CD4-positive, alpha-beta T cell treated with Interleukin-21 for 1 hour (primary cell): Measurements from ENCODE around the gene PGC.

ENCODE experiments used
- DNase-seq: peaks from one replicate; pipeline ENCODE4 v3.0.0-alpha.2; 2020

The PGC gene

GRCh38 chr6:41743406-41744235 lies 3.6 kb downstream of the PGC start:
- no peak for DNase-seq

GRCh38 chr6:41741625-41742490 lies 5.3 kb downstream of the PGC start:
- DNase-seq: no peak

DNA sequence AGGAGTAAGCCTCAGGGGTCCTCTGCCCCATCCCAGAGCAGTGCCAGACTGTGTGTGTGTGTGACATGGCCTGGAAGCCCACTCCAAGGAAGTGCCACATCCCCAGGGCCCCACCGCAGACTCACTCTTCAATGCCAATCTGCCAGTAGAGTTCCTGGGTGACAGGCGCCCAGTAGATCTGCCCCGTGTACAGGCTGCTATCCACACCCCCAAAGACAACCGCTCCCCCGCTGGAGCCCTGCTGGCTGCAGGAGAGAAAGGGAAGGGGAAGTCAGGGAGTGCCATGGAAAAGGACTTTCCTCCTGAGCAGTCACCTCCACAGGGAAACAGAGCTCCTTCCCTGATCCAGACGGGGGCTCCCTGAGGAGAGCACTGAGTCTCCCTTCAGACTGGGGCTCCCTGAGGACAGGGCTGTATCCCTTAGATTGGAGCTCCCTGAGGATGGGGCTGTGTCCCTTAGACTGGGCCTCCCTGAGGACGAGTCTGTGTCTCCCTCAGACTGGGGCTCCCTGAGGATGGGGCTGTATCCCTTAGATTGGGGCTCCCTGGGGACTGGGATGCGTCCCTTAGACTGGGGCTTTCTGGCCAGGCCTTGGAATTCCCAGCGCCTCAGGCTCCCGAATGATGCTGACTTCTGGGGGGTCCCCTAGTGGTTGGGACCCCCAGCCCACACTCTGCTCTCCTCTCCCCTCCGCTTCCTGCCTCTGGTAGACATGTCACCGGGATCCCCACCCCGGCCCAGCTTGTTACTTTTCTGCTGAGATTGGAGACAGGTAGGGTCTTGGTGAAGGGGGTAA lies 6.6 kb downstream of the PGC start:
- DNase-seq: no peak

DNA sequence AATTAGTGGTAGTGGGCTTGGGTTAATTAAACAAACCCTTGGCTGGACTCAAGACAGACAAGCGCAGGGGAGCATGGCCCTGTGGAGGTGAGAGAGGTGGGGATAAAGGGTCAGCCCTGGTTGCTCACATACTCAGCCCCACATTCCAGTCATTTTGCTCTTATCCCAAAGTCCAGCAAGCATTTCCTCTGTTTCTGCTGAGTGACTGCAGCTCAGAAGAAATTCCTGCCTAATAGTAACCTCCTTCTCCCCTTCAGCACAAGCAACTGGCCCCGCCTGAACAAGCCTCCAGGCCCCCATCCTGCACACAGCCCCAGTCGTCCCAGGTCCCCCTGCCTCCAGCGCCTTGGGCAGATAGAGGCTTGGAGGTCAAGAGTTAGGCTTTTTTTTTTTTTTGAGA lies 8.2 kb downstream of the PGC start:
- no peak for DNase-seq

GRCh38 chr6:41737591-41738130 lies 9.5 kb downstream of the PGC start:
- DNase-seq: no peak

GRCh38 chr6:41736800-41737555 lies 10.2 kb downstream of the PGC start:
- DNase-seq: no peak

DNA sequence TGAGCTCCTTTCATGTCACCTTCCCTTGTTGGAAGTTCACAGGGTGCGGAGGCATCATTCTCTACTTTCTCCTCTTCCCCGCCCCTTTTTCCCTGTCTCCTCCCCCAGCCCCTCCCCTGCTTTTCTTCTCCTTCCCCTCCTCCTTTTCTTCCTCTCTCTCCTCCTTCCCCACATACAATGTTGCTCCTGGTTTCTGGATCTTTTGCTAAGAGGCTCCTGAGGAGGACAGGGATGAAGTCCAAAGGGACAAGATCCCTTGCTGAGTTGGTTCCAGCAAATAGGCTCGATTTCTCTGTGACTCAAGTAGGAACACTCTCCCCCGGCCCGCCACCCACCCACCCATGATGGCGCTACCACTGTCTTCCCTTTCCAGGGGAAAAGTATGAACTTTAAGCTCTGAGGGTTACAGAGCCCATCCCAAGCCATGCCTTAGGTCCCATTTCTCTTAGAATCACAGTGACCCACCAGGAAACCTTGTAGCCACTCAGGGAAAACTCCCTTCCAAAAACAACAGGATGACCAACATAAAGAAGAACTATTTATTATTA lies 10.9 kb downstream of the PGC start:
- no peak for DNase-seq

DNA sequence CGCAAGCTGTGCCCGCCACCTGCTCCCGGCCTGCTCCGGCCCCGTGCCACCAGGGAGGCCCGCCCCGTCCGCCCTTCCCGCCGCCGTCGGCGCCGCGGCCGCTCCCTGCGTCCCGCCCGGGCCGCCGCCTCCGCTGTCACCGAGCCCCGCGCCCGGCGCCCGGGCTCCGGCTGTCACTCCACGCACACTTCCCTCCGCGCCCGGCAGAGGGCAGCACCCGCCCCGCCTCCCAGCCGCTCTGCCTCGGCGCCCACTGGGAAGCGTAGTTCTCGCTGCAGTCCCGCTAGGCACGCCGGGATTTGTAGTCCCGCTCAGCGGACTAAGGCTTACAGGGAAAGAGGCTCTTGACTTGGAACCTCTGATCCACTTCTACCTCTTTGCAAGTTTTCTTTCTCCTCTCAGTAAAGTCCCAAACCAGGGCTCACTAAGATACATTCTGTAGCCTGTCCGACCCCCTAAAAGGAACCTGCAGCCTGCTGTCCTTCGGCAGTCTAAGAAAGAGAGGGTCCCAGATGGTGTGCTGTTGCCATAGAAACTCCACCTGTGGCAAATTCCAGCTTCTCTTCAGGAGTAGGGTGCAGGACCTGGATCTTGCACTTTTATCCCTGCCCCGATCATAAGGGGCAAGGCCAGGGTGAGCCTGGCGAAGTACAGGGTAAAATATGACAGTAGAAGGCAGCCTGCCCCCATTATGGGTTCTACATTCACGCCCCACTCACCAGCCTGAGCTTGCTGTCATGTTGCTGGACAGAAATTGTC lies 11.6 kb downstream of the PGC start, which contains the start of gene TFEB:
TFEB (minus strand) TSS at position 182 of the 759 bp plus-strand sequence. CDS start 44,395 bp downstream, outside the sequence.
- peak; percentile 94 for DNase-seq

DNA sequence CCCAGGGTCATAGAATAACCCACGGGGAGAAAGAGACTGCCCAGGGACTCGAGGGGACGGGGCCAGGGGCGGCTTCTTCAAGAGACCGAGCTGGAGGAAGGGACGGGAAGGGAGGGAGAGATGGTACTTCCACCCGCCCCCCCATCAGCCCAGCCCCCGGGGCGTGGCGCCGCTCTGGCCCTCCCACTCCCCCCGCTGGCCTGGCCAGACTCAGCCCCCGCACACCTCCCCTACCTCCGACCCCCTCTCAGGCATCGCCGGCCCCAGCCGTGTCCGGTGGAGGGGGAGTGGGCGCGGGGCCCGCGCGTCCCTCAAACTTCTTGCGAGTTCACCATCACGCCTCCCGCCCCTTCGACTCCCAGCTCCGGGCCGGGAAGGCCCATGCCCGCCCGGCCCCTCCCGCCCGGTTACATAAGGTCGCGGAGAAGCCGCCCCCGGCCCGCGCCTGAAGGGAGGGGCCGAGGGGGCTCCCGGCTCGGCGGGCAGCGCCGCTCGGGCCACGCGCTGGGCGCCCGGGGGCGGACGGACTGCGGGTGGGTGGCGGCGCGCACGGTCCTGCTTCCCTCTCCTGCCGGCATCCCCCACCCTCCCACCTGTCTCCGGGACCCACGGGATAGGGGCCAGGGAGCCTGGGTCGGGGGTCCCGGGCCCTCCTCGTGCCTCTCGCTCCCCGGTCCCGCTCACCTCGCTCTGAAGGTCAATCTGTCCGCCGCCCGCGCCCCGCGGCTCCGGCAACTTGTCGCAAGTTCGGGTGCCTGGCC lies 12.4 kb downstream of the PGC start:
- DNase-seq: peak; percentile 78

DNA sequence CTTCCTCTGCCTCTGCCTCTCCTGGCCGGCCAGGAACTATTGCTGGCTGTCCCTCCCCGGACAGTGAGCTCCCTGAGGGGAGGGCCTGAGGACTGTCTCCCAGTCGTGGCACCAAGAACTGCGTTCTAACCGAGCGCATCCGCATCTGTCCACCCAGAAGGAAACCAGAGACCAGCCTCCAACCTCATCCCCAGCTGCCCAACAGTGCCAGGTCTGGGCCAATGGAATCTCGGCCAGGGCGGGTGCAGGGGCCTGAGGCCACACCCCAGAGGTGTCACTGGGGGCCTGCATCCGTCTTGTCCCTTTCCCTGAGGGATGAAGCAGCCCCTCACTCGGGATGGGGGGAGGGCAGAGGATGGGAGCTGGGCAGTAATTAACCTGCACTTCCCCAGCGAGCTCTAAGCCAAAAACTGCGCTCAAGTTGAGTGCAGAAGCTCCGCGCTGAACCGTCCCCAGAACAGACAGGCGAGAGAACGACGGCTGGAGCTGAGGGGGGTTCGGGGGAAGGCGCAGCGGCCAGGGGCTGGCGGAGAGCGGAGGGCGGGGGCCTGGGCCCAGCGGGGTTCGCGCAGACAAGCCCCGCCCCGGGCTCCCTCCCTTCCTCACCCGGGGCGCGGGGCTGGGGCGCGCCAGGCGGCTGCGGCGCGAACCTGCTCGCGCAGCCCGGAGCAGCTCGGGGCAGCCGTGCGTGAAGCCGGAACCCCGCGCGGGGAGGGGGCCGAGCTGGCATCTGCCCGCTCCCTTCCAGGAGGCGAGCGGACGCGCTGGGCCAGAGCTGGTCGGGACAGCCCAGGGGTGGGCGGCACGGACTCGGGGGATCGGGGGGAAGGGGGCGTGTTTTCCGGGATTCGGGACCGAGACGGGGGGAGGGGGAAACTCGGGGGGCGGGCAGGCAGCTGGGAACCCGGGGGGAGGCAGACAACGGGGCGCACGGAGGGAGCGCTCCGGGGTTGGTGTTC lies 13.2 kb downstream of the PGC start:
- peak; percentile 75 for DNase-seq

GRCh38 chr6:41733360-41733706 lies 13.9 kb downstream of the PGC start:
- no peak for DNase-seq

GRCh38 chr6:41732591-41733359 lies 14.4 kb downstream of the PGC start:
- peak; percentile 80 for DNase-seq

DNA sequence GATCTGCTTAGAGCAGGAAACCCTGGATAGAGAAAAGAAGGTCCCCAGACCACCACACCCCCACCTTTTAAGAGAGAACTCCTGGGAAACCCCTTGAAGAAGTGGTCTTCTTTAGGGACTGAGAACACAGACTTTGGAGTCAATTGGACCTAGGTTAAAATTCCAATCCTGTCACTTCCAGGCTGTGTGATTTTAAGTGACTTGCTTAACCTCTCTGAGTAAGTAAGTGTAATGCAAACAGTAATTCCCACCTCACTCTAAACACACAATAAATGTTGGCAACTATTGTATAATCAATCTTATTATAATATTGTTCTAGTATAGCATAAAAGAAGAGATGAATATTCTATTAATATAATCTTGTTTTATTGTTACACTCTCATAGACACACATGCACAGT lies 15.0 kb downstream of the PGC start:
- no peak for DNase-seq

- DNase-seq: no peak
These were observed 15.6 kb downstream of the PGC start for GRCh38 chr6:41731561-41732086.

DNA sequence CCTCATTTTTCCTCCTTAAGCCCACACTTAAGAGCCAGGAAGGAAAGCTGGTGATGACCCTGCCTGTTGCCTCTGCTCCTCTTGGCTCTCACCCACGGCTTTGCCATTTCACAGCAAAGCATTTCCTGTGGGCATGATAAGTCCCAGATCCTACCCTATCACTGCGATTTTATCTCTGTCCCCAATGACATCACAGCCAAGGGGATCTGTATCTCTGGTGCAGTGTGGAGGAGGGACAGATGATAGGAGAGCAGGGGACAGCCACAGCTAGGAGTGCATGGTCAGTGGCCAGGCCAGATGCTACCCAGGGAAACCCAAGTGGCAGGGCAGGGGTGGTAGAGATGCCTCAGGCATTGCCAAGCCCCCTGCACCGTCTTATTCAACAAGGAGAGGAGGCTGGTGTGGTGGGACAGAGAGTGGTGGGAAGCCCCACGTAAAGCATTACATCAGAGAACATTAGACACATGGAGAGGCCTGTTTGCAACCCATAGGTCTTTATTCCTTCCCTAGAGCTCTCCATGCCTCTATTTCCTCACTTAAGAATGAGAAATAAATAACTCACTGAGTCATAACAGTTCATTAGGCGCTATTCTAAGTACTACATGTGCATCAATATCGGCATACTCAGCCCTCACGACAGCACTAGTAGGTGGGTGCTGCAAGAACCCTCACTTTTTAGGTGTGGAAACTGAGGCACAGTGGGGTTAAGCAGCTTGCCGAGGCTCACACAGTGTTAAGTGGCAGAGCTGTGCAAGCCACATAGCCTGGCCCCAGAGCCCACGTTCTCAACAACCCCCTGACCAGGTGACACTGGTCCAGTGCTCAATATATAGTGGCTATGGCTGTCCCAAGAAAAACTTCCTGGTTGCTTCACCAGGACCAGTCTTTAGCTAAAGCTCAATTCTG lies 16.4 kb downstream of the PGC start:
- peak; percentile 21 for DNase-seq

DNA sequence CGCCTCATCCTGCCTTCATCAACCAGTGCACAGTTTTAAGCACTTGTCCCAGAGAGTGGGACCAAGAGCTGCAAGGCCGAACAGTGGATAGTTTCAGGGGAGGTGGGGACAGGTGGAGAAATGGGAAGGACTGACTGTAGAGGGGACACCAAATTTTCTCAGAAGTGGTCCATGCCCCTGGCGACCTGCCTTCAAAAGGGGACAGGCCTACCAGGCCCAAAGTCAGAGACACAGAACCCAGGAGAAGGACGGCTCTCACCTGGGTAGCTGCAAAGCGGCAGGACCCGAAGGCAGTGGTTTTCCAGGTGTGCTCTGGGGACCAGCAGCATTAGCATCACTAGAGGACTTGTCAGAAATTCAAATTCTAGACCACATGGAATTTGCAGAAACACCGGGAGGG lies 17.6 kb downstream of the PGC start:
- no peak for DNase-seq

- DNase-seq: no peak
These were observed 18.2 kb downstream of the PGC start for GRCh38 chr6:41728954-41729353.
